HEK293T (cell line): Measurements from ENCODE around the gene CERCAM.
A peak's percentile ranks its signal among the peaks of the same experiment; 100 is the strongest.
"Not testable (repeated sequence)": the region's sequence is repeated elsewhere in the genome, so short reads cannot be mapped to it uniquely, and the experiment has no call there.

ENCODE experiments used
- CTCF ChIA-PET: fragments of 350-600 bp; formaldehyde crosslinking; extraction: SDS; loops from one replicate; lab custom pipeline; 2021; ENCODE audit warnings: antibody characterized with exemption, inconsistent platforms; lab: Yijun Ruan, JAX
- POLR2A ChIA-PET: fragments of 350-600 bp; formaldehyde crosslinking; extraction: SDS; loops from one replicate; lab custom pipeline; 2020; ENCODE audit warnings: antibody characterized with exemption, inconsistent platforms; lab: Yijun Ruan, JAX
- DNase-seq: peaks from one replicate; pipeline ENCODE4 v3.0.0; 2012; ENCODE audit warnings: mixed read lengths; ENCODE audit errors: extremely low spot score
- ARNT ChIP-seq: fragments of 450-650 bp; IDR thresholded peaks from 2 replicates; pipeline ENCODE4 v1.6.1; 2017; ENCODE audit warnings: mild to moderate bottlenecking
- BHLHE40 ChIP-seq: fragments of 450-650 bp; IDR thresholded peaks from 2 replicates; pipeline ENCODE4 v1.6.1; 2016; ENCODE audit warnings: mild to moderate bottlenecking, moderate library complexity, borderline replicate concordance
- CTBP1 ChIP-seq: fragments of 450-650 bp; IDR thresholded peaks from 2 replicates; pipeline ENCODE4 v1.6.1; 2016; ENCODE audit warnings: borderline replicate concordance
- ELF4 ChIP-seq: fragments of 450-650 bp; IDR thresholded peaks from 2 replicates; pipeline ENCODE4 v1.6.1; 2017; ENCODE audit warnings: antibody characterized with exemption
- FOXA1 ChIP-seq: fragments of 450-650 bp; IDR thresholded peaks from 2 replicates; pipeline ENCODE4 v1.6.1; 2016; ENCODE audit warnings: mild to moderate bottlenecking
- FOXK2 ChIP-seq: fragments of 450-650 bp; IDR thresholded peaks from 2 replicates; pipeline ENCODE4 v1.6.1; 2016; ENCODE audit warnings: mild to moderate bottlenecking
- FOXM1 ChIP-seq: fragments of 450-650 bp; IDR thresholded peaks from 2 replicates; pipeline ENCODE4 v1.6.1; 2017; ENCODE audit warnings: mild to moderate bottlenecking, borderline replicate concordance
- HDGF ChIP-seq: fragments of 450-650 bp; IDR thresholded peaks from 2 replicates; pipeline ENCODE4 v1.6.1; 2017; ENCODE audit warnings: antibody characterized with exemption, borderline replicate concordance
- L3MBTL2 ChIP-seq: fragments of 450-650 bp; conservative IDR thresholded peaks from 2 replicates; pipeline ENCODE4 v1.6.1; 2016; ENCODE audit warnings: mild to moderate bottlenecking
- LEF1 ChIP-seq: fragments of 450-650 bp; IDR thresholded peaks from 2 replicates; pipeline ENCODE4 v1.6.1; 2017; ENCODE audit warnings: mild to moderate bottlenecking, borderline replicate concordance
- NFRKB ChIP-seq: fragments of 450-650 bp; IDR thresholded peaks from 2 replicates; pipeline ENCODE4 v1.6.1; 2016; ENCODE audit warnings: mild to moderate bottlenecking, moderate library complexity
- SP1 ChIP-seq: fragments of 450-650 bp; IDR thresholded peaks from 2 replicates; pipeline ENCODE4 v1.6.1; 2017
- SUZ12 ChIP-seq: fragments of 450-650 bp; IDR thresholded peaks from 2 replicates; pipeline ENCODE4 v1.6.1; 2016; ENCODE audit warnings: mild to moderate bottlenecking
- TARDBP ChIP-seq: fragments of 450-650 bp; IDR thresholded peaks from 2 replicates; pipeline ENCODE4 v1.6.1; 2016
- ZNF384 ChIP-seq: fragments of 450-650 bp; IDR thresholded peaks from 2 replicates; pipeline ENCODE4 v1.6.1; 2016
- TF ChIP-seq, protein P1 (sequence below): fragments of 450-650 bp; IDR thresholded peaks from 2 replicates; pipeline ENCODE4 v1.6.1; 2016

The CERCAM gene

DNA sequence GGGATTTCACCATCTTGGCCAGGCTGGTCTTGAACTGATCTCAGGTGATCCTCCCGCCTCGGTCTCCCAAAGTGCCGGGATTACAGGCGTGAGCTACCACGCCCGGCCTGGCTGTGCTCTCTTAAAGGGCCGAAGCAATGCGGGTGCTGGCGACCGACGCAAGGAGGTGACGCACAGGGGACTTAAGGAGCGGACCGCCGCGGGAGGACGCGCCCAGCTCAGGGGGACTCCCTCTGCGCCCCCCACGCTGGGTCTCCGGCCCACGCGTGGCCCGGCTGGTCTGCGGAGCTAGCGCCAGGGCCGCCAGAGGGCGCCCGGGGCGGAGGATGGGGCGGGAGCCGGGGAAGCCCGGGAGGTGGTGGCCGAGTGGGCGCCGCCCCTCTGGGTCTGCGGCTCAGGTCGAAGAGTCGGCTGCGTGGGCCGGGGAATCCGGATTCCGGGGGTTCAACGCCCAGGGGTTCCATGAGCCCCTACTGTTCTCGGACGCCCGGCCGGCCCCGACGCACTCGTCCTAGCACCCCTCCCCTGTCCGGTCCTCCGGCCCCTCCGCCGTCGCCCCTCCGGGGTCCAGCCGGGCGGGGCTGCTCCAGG is 502 bp upstream of the CERCAM start:
- peak; percentile 81 for DNase-seq
- POLR2A ChIA-PET, result interaction anchor here (0.8 to 1.8 kb wide), 11 partner anchors 8 to 260 kb away, joined by 3 to 7 read pairs (median 4); partner anchors contain the start of genes BBLN, GOLGA2, SLC27A4 and SWI5
- TF ChIP-seq FOXK2 (no peak), NFRKB (no peak), TARDBP (peak; percentile 92), ZNF384 (no peak)
- CTCF ChIA-PET, result interaction anchor here (0.6 to 1.8 kb wide), 13 partner anchors 9 to 149 kb away, joined by 3 to 6 read pairs (median 3); no protein-coding TSS in a partner anchor

GRCh38 chr9:128421482-128421996 is 882 bp downstream of the CERCAM start:
- POLR2A ChIA-PET, result interaction anchor here (1.7 kb wide), 1 partner anchor 8 kb away, joined by 5 read pairs; no protein-coding TSS in a partner anchor
- DNase-seq, result no peak
- CTCF ChIA-PET, result interaction anchor here (1.2 kb wide), 1 partner anchor 17 kb away, joined by 3 read pairs; no protein-coding TSS in a partner anchor
- TF ChIP-seq LEF1 (no peak), SUZ12 (no peak), ZNF384 (no peak), BHLHE40 (no peak), FOXM1 (no peak), FOXA1 (no peak), ELF4 (no peak), HDGF (no peak), SP1 (no peak), ARNT (no peak)
- TF ChIP-seq, protein P1, sequence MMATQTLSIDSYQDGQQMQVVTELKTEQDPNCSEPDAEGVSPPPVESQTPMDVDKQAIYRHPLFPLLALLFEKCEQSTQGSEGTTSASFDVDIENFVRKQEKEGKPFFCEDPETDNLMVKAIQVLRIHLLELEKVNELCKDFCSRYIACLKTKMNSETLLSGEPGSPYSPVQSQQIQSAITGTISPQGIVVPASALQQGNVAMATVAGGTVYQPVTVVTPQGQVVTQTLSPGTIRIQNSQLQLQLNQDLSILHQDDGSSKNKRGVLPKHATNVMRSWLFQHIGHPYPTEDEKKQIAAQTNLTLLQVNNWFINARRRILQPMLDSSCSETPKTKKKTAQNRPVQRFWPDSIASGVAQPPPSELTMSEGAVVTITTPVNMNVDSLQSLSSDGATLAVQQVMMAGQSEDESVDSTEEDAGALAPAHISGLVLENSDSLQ, result no peak

DNA sequence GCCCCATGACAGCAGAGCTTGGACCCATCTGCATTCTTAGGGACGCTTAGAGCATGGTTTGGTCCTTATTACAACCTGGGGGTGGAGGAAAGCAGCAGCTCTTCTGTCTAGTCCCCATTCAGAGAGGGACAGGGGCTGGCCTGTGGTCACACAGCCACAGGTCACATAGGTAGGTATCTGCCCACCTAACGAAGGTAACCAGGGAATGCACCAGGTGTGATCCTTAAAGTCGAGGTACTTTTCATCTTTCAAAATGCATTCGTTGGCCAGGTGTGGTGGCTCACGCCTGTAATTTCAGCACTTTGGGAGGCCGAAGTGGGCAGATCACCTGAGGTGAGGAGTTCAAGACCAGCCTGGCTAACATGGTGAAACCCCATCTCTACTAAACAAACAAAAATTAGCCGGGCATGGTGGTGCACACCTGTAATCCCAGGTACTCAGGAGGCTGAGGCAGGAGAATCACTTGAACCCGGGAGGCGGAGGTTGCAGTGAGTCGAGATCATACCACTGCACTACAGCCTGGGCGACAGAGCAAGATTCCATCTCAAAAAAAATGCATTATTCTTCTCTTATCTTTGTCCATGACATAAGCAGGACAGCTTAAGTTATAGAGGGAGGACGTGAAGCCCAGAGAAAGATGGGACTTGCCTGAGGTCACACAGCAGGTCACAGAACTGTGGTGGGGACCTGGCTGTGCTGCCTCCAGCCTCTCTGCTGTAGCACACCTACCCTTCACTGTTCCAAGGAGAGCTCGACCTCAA is 1.5 kb downstream of the CERCAM start:
- DNase-seq, POLR2A ChIA-PET: not testable (repeated sequence)
- CTCF ChIA-PET, result interaction anchor here (1.2 kb wide), 1 partner anchor 17 kb away, joined by 3 read pairs; no protein-coding TSS in a partner anchor

GRCh38 chr9:128422783-128423150 is 2.1 kb downstream of the CERCAM start:
- no peak for DNase-seq
- POLR2A ChIA-PET, result no interaction called here
- CTCF ChIA-PET, result interaction anchor here (1.2 kb wide), 1 partner anchor 16 kb away, joined by 3 read pairs; no protein-coding TSS in a partner anchor
- TF ChIP-seq FOXM1, result no peak
- TF ChIP-seq HDGF, result no peak
- no peak for TF ChIP-seq BHLHE40
- no peak for TF ChIP-seq CTBP1
- no peak for TF ChIP-seq LEF1
- TF ChIP-seq SUZ12, result no peak
- no peak for TF ChIP-seq ELF4
- TF ChIP-seq L3MBTL2, result no peak
- no peak for TF ChIP-seq FOXA1
- TF ChIP-seq, protein P1, result no peak
- no peak for TF ChIP-seq SP1

DNA sequence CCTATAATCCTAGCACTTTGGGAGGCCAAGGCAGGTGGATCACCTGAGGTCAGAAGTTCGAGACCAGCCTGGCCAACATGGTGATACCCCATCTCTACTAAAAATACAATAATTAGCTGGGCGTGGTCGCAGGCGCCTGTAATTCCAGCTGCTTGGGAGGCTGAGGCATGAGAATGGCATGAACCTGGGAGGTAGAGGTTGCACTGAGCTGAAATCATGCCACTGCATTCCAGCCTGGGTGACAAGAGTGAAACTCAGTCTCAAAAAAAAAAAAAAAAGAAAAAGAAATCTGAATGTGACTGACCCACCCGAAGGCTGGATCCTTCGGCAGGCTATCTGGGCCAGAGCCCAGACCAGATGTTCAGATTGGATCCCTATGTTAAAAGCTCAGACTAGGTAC is 2.7 kb downstream of the CERCAM start:
- ChIA-PET CTCF (interaction anchor here (1.2 kb wide), 1 partner anchor 16 kb away, joined by 3 read pairs; no protein-coding TSS in a partner anchor), POLR2A (interaction anchor here (0.7 kb wide), 1 partner anchor 14 kb away, joined by 3 read pairs; no protein-coding TSS in a partner anchor)
- not testable (repeated sequence) for DNase-seq

DNA sequence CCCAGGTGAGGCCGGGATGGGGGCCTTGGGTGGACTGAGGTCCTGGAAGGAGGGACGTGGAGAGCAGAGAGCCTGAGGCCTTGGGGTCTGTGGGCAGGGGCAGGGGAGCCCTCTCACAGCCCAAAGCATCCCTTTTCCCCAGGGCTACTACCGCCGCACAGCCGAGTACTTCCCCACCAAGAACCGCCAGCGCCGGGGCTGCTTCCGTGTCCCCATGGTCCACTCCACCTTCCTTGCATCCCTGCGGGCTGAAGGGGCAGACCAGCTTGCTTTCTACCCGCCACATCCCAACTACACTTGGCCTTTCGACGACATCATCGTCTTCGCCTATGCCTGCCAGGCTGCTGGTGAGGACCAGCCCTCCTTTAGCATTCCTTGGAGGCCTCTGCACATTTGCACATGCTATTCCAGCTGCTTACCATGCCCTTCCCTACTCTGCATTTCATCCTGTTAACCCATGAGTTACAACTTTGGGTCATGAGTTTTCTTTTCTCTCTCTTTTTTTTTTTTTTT is 3.7 kb downstream of the CERCAM start:
- CTCF ChIA-PET, result no interaction called here
- TF ChIP-seq ARNT, result no peak
- TF ChIP-seq L3MBTL2, result no peak
- no peak for TF ChIP-seq HDGF
- no peak for TF ChIP-seq FOXK2
- TF ChIP-seq FOXM1, result no peak
- TF ChIP-seq CTBP1, result no peak
- TF ChIP-seq SP1, result no peak
- no peak for TF ChIP-seq TARDBP
- TF ChIP-seq FOXA1, result no peak
- no peak for TF ChIP-seq LEF1
- no peak for DNase-seq
- POLR2A ChIA-PET, result no interaction called here
